SK-N-SH (cell line): ENCODE results near the gene TBL1XR1. TPM values are rescaled to one million over a fixed set of nuclear protein-coding genes. Genes with fewer than 3 reads are reported as not detected.
"Not testable (repeated sequence)": the region's sequence is repeated elsewhere in the genome, so short reads cannot be mapped to it uniquely, and the experiment has no call there.

ENCODE experiments used
- CTCF ChIA-PET: fragments of 300-600, 350-600 bp; formaldehyde crosslinking; extraction: SDS; loops from one replicate; lab custom pipeline; 2021; lab: Yijun Ruan, JAX
- POLR2A ChIA-PET: fragments of 350-600 bp; sonication (Branson Sonifier 250); formaldehyde crosslinking; extraction: SDS; loops from one replicate; lab custom pipeline; 2020; ENCODE audit warnings: antibody characterized with exemption, inconsistent platforms; lab: Yijun Ruan, JAX
- DNase-seq: peaks from one replicate; pipeline ENCODE4 v3.0.0; 2012
- H2AFZ ChIP-seq: fragments of 200-600 bp; sonication (generic); 2 replicates; pipeline ENCODE4 v1.8.1; 2016; ENCODE audit warnings: antibody characterized with exemption, mild to moderate bottlenecking, low read depth
- H3F3A ChIP-seq: fragments of 200-600 bp; sonication (generic); replicated peaks from 2 replicates; pipeline ENCODE3; 2016; ENCODE audit warnings: antibody characterized with exemption, mild to moderate bottlenecking; ENCODE audit not compliant: insufficient read depth
- H3K27ac ChIP-seq, 2 experiments: fragments of 200-500 bp in 1 of 2; fragments of 200-600 bp in 1 of 2; sonication (Bioruptor generic) in 1 of 2; sonication (generic), shearing (Covaris generic) in 1 of 2; 2 replicates each; pipeline versions ENCODE4 v1.5.1 to v1.6.1; 2014 to 2016; ENCODE audit warnings: low read depth in 2 of 2, inconsistent platforms in 1 of 2, low read length in 1 of 2, mild to moderate bottlenecking in 1 of 2, mixed read lengths in 1 of 2
- H3K27me3 ChIP-seq: fragments of 200-600 bp; sonication (generic), shearing (Covaris generic); 2 replicates; pipeline ENCODE4 v1.6.1; 2016; ENCODE audit warnings: mixed run types; ENCODE audit not compliant: insufficient read depth
- H3K36me3 ChIP-seq, 2 experiments: fragments of 200-500 bp in 1 of 2; fragments of 200-600 bp in 1 of 2; sonication (Bioruptor generic) in 1 of 2; sonication (generic) in 1 of 2; replicated peaks in 1 of 2; 2 replicates each; pipeline versions ENCODE3 to v1.5.1; 2014 to 2016; ENCODE audit warnings: low read length in 1 of 2, mild to moderate bottlenecking in 1 of 2; ENCODE audit not compliant: insufficient read depth in 2 of 2, control insufficient read depth in 1 of 2
- H3K4me1 ChIP-seq, 2 experiments: fragments of 200-500 bp in 1 of 2; fragments of 200-600 bp in 1 of 2; sonication (Bioruptor generic) in 1 of 2; sonication (generic), shearing (Covaris generic) in 1 of 2; 2 replicates each; pipeline versions ENCODE4 v1.5.1 to v1.6.1; 2014 to 2016; ENCODE audit warnings: low read depth in 1 of 2, low read length in 1 of 2, mixed run types in 1 of 2; ENCODE audit not compliant: insufficient read depth in 2 of 2, control insufficient read depth in 1 of 2
- H3K4me2 ChIP-seq: fragments of 200-600 bp; sonication (generic), shearing (Covaris generic); 2 replicates; pipeline ENCODE4 v1.6.1; 2017; ENCODE audit warnings: mixed run types
- H3K4me3 ChIP-seq, 2 experiments: fragments of 200-500 bp in 1 of 2; fragments of 200-600 bp in 1 of 2; sonication (Bioruptor generic) in 1 of 2; sonication (generic), shearing (Covaris generic) in 1 of 2; 2 replicates each; pipeline versions ENCODE4 v1.5.1 to v1.8.1; 2014 to 2016; ENCODE audit warnings: low read depth in 2 of 2, inconsistent platforms in 1 of 2, low read length in 1 of 2, mild to moderate bottlenecking in 1 of 2, mixed read lengths in 1 of 2, moderate library complexity in 1 of 2
- H3K79me2 ChIP-seq: fragments of 200-600 bp; sonication (generic); 2 replicates; pipeline ENCODE4 v1.8.1; 2017; ENCODE audit warnings: mild to moderate bottlenecking; ENCODE audit not compliant: insufficient read depth
- H3K9ac ChIP-seq: fragments of 200-600 bp; sonication (generic); 2 replicates; pipeline ENCODE4 v1.6.1; 2017; ENCODE audit warnings: mixed run types
- H3K9me2 ChIP-seq: fragments of 200-600 bp; sonication (generic); 2 replicates; pipeline ENCODE4 v1.6.1; 2017; ENCODE audit warnings: mixed run types
- H3K9me3 ChIP-seq: fragments of 200-600 bp; sonication (generic); 2 replicates; pipeline ENCODE4 v1.6.1; 2017; ENCODE audit warnings: mixed run types, mild to moderate bottlenecking, moderate library complexity
- H4K20me1 ChIP-seq: fragments of 200-600 bp; sonication (generic); 2 replicates; pipeline ENCODE4 v1.6.1; 2017; ENCODE audit warnings: mild to moderate bottlenecking, mixed run types; ENCODE audit not compliant: insufficient read depth
- CHD2 ChIP-seq: fragments of 150-350 bp; IDR thresholded peaks from 2 replicates; pipeline ENCODE4 v1.6.1; 2018; ENCODE audit warnings: low read length; ENCODE audit not compliant: partially characterized antibody
- EP300 ChIP-seq, 2 experiments: IDR thresholded peaks; 2 replicates each; pipeline versions ENCODE4 v1.4.0 to v1.6.1; 2012; ENCODE audit warnings: borderline replicate concordance in 1 of 2, low read depth in 1 of 2, low read length in 1 of 2
- NRF1 ChIP-seq: IDR thresholded peaks from 2 replicates; pipeline ENCODE4 v1.6.1; 2012; ENCODE audit warnings: low read depth, mild to moderate bottlenecking, low read length
- POLR2AphosphoS5 ChIP-seq: IDR thresholded peaks from 2 replicates; pipeline ENCODE4 v1.6.1; 2012; ENCODE audit warnings: low read depth, low read length
- RCOR1 ChIP-seq: fragments of 150-350 bp; IDR thresholded peaks from 2 replicates; pipeline ENCODE4 v1.6.1; 2017; ENCODE audit warnings: antibody characterized with exemption, low read length
- SIN3A ChIP-seq: IDR thresholded peaks from 2 replicates; pipeline ENCODE4 v1.6.1; 2012; ENCODE audit warnings: low read depth, mild to moderate bottlenecking, low read length, moderate library complexity, borderline replicate concordance
- TAF1 ChIP-seq: IDR thresholded peaks from 2 replicates; pipeline ENCODE4 v1.6.1; 2012; ENCODE audit warnings: low read depth, mild to moderate bottlenecking, low read length, moderate library complexity, borderline replicate concordance
- TEAD4 ChIP-seq: IDR thresholded peaks from 2 replicates; pipeline ENCODE4 v1.4.0; 2012; ENCODE audit warnings: mild to moderate bottlenecking, borderline replicate concordance; ENCODE audit not compliant: insufficient read depth
- WGBS: methylation state at CpG from one replicate; pipeline ENCODE4 v1.1.6; 2017; ENCODE audit warnings: low lambda C conversion rate; 5-methylcytosine and 5-hydroxymethylcytosine counted together
- polyA plus RNA-seq, 3 experiments: library from polyadenylated mRNA; depleted of rRNA; stranded (reverse); fragments of >200 nt; gene quantifications; 2 replicates each; pipeline ENCODE4 v1.2.3, GENCODE V29; 2012
- TF ChIP-seq, protein P1 (sequence below): fragments of 150-350 bp; IDR thresholded peaks from 2 replicates; pipeline ENCODE4 v1.6.1; 2016; ENCODE audit warnings: mild to moderate bottlenecking, low read depth, low read length
- TF ChIP-seq, protein P2 (sequence below): fragments of 200-600 bp; sonication (generic); IDR thresholded peaks from 2 replicates; pipeline ENCODE4 v1.6.1; 2017; ENCODE audit warnings: antibody characterized with exemption, mild to moderate bottlenecking, moderate library complexity
- TF ChIP-seq, protein P3 (sequence below): IDR thresholded peaks from 2 replicates; pipeline ENCODE4; 2012
- TF ChIP-seq, protein P4 (sequence below): IDR thresholded peaks from 2 replicates; pipeline ENCODE4 v1.4.0; 2012; ENCODE audit warnings: low read depth, borderline replicate concordance

Gene TBL1XR1
- polyA plus RNA-seq, 1 of the 3 experiments (the other 2 are of a cell fraction) = 20.9 TPM

DNA sequence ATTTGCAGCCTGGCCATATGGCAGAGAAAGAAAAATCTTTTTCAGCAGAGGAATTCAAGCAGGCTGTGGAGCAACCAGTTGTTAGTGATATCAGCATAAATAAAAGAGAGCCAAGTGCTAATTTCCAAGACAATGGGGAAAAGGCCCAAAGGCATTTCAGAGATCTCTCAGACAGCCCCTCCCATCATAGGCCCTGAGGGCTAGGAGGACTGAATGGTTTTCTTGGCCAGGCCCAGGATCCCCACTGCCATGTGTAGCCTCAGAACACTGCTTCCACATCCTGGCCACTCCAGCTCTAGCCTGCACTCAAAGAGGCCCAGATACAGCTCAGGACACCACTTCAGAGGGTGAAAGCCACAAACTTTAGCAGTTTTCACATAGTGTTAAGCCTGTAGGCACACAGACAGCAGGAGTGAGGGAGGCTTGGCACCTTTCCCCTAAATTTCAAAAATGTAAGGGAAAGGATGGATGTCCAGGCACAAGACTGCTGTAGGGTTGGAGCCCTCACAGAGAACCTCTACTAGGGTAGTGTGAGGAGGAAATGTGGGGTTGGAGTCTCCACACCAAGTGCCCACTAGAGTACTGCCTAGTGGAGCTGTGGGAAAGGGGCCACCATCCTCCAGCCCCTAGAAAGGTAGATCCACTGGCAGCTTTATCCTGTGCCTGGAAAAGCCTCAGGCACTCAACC lies 191.4 kb downstream of the TBL1XR1 start (continued):
- TF ChIP-seq, protein P1, sequence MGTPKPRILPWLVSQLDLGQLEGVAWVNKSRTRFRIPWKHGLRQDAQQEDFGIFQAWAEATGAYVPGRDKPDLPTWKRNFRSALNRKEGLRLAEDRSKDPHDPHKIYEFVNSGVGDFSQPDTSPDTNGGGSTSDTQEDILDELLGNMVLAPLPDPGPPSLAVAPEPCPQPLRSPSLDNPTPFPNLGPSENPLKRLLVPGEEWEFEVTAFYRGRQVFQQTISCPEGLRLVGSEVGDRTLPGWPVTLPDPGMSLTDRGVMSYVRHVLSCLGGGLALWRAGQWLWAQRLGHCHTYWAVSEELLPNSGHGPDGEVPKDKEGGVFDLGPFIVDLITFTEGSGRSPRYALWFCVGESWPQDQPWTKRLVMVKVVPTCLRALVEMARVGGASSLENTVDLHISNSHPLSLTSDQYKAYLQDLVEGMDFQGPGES = no peak

DNA sequence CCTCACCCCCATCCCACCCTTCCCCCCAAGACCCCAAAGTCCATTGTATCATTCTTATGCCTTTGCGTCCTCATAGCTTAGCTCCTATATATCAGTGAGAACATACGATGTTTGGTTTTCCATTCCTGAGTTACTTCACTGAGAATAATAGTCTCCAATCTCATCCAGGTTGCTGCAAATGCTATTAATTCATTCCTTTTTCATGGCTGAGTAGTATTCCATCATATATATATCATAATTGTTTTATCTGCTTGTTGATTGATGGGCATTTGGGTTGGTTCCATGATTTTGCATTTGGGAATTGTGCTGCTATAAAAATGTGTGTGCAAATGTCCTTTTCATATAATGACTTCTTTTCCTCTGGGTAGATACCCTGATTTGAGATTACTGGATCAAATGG lies 197.1 kb downstream of the TBL1XR1 start:
- H3K27ac ChIP-seq, DNase-seq, CTCF ChIA-PET, H3K27me3 ChIP-seq, H3K9ac ChIP-seq, H3K9me3 ChIP-seq, H3K4me2 ChIP-seq, H3K4me1 ChIP-seq, H3K79me2 ChIP-seq, H4K20me1 ChIP-seq, H3K36me3 ChIP-seq, H2AFZ ChIP-seq, H3K9me2 ChIP-seq, POLR2A ChIA-PET, H3K4me3 ChIP-seq, H3F3A ChIP-seq: not testable (repeated sequence)
- 100% methylated on average over 2 of the region's 2 CpGs for WGBS

DNA sequence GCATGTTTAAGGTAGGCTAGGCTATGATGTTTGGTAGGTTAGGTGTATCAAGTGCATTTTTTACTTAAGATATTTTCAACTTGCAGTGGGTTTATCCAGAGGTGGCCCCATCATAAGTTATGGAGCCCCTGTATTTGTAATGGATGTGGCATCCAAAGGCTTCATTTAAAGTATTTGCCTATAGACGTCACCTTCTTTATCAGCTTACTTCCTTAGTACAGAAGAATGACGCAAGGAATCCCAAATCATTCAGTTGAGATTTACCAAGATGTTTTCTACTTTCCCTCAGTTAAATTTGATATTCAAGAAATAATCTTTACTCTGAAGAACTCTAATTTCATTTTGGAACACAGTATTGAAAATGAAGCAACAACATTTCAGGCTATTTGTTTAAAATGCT lies 201.3 kb downstream of the TBL1XR1 start:
- H3K9ac ChIP-seq = no peak overlapping the region
- no peaks in the 10 kb centered on the region for H4K20me1 ChIP-seq
- H3K4me2 ChIP-seq = no peak overlapping the region
- DNase-seq = no peak
- POLR2A ChIA-PET = no interaction called here
- no peak overlapping the region for H2AFZ ChIP-seq
- H3K4me1 ChIP-seq = no peaks in the 10 kb centered on the region
- no peak for TF ChIP-seq NRF1
- TF ChIP-seq TAF1 = no peak
- TF ChIP-seq TEAD4 = no peak
- TF ChIP-seq EP300 (IDR thresholded peaks at IDR 0.05; ENCODE audit: borderline replicate concordance in 1 of 2, low read depth in 1 of 2, low read length in 1 of 2) = no peak
- no peak for TF ChIP-seq SIN3A
- TF ChIP-seq POLR2AphosphoS5 = no peak
- TF ChIP-seq RCOR1 = no peak
- TF ChIP-seq, protein P2, sequence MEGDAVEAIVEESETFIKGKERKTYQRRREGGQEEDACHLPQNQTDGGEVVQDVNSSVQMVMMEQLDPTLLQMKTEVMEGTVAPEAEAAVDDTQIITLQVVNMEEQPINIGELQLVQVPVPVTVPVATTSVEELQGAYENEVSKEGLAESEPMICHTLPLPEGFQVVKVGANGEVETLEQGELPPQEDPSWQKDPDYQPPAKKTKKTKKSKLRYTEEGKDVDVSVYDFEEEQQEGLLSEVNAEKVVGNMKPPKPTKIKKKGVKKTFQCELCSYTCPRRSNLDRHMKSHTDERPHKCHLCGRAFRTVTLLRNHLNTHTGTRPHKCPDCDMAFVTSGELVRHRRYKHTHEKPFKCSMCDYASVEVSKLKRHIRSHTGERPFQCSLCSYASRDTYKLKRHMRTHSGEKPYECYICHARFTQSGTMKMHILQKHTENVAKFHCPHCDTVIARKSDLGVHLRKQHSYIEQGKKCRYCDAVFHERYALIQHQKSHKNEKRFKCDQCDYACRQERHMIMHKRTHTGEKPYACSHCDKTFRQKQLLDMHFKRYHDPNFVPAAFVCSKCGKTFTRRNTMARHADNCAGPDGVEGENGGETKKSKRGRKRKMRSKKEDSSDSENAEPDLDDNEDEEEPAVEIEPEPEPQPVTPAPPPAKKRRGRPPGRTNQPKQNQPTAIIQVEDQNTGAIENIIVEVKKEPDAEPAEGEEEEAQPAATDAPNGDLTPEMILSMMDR = no peak
- TF ChIP-seq, protein P3, sequence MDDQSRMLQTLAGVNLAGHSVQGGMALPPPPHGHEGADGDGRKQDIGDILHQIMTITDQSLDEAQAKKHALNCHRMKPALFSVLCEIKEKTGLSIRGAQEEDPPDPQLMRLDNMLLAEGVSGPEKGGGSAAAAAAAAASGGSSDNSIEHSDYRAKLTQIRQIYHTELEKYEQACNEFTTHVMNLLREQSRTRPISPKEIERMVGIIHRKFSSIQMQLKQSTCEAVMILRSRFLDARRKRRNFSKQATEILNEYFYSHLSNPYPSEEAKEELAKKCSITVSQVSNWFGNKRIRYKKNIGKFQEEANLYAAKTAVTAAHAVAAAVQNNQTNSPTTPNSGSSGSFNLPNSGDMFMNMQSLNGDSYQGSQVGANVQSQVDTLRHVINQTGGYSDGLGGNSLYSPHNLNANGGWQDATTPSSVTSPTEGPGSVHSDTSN = no peak
- no peak for TF ChIP-seq CHD2
- TF ChIP-seq, protein P4, sequence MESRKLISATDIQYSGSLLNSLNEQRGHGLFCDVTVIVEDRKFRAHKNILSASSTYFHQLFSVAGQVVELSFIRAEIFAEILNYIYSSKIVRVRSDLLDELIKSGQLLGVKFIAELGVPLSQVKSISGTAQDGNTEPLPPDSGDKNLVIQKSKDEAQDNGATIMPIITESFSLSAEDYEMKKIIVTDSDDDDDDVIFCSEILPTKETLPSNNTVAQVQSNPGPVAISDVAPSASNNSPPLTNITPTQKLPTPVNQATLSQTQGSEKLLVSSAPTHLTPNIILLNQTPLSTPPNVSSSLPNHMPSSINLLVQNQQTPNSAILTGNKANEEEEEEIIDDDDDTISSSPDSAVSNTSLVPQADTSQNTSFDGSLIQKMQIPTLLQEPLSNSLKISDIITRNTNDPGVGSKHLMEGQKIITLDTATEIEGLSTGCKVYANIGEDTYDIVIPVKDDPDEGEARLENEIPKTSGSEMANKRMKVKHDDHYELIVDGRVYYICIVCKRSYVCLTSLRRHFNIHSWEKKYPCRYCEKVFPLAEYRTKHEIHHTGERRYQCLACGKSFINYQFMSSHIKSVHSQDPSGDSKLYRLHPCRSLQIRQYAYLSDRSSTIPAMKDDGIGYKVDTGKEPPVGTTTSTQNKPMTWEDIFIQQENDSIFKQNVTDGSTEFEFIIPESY = no peak
- no peaks in the 10 kb centered on the region for H3K27me3 ChIP-seq
- no peaks in the 10 kb centered on the region for H3F3A ChIP-seq
- H3K9me2 ChIP-seq = no peaks in the 10 kb centered on the region
- no peak overlapping the region for H3K4me3 ChIP-seq
- H3K79me2 ChIP-seq = no peaks in the 10 kb centered on the region
- H3K36me3 ChIP-seq = no peaks in the 10 kb centered on the region
- H3K9me3 ChIP-seq = no peaks in the 10 kb centered on the region
- CTCF ChIA-PET = no interaction called here
- no peak overlapping the region for H3K27ac ChIP-seq
- 91% methylated on average over 2 of the region's 2 CpGs for WGBS
